Measurements from ENCODE around the gene IGSF21. TPM values are rescaled to one million over a fixed set of nuclear protein-coding genes. Genes with fewer than 3 reads are reported as not detected.
A peak's percentile ranks its signal among the peaks of the same experiment; 100 is the strongest.

Gene IGSF21
- total RNA-seq, 1 donor from 2014 or later, result not detected

GRCh38 chr1:18197299-18197698 is 89.7 kb downstream of the IGSF21 start:
- H3K4me1 Mint-ChIP-seq (ENCODE audit: low read depth), result peaks cover 28% of the 10 kb centered on the region
- H3K27ac Mint-ChIP-seq, result no peak overlapping the region
- DNase-seq (ENCODE audit: low spot score, unreplicated experiment), result no peak
- no peaks in the 10 kb centered on the region for H3K9me3 Mint-ChIP-seq (ENCODE audit: low read depth)
- no peak overlapping the region for H3K4me3 Mint-ChIP-seq (ENCODE audit: low read depth)
- H3K27me3 Mint-ChIP-seq, result peaks cover 57% of the 10 kb centered on the region
- H3K36me3 Mint-ChIP-seq (ENCODE audit: insufficient read depth), result no peaks in the 10 kb centered on the region
- TF ChIP-seq CTCF (IDR thresholded peaks at IDR 0.05; ENCODE audit: unreplicated experiment), result peak; percentile 21

- Mint-ChIP-seq H3K9me3 (ENCODE audit: low read depth) (no peaks in the 10 kb centered on the region), H3K4me3 (ENCODE audit: low read depth) (no peak overlapping the region), H3K27ac (no peak overlapping the region), H3K36me3 (ENCODE audit: insufficient read depth) (no peaks in the 10 kb centered on the region), H3K4me1 (ENCODE audit: low read depth) (peaks cover 28% of the 10 kb centered on the region), H3K27me3 (peaks cover 56% of the 10 kb centered on the region)
- no peak for TF ChIP-seq CTCF (IDR thresholded peaks at IDR 0.05; ENCODE audit: unreplicated experiment)
- DNase-seq (ENCODE audit: low spot score, unreplicated experiment), result no peak
Measured at GRCh38 chr1:18198260-18198659, 90.7 kb downstream of the IGSF21 start.

GRCh38 chr1:18199462-18199861 is 91.9 kb downstream of the IGSF21 start:
- Mint-ChIP-seq H3K36me3 (ENCODE audit: insufficient read depth) (no peaks in the 10 kb centered on the region), H3K27me3 (peaks cover 50% of the 10 kb centered on the region), H3K4me3 (ENCODE audit: low read depth) (peak overlapping the region; percentile 46), H3K9me3 (ENCODE audit: low read depth) (no peaks in the 10 kb centered on the region), H3K4me1 (ENCODE audit: low read depth) (peaks cover 30% of the 10 kb centered on the region), H3K27ac (peak overlapping the region; percentile 81)
- peak; percentile 12 for DNase-seq (ENCODE audit: low spot score, unreplicated experiment)
- no peak for TF ChIP-seq CTCF (IDR thresholded peaks at IDR 0.05; ENCODE audit: unreplicated experiment)

- H3K4me3 Mint-ChIP-seq (ENCODE audit: low read depth), result no peak overlapping the region
- no peak overlapping the region for H3K27ac Mint-ChIP-seq
- peak; percentile 29 for TF ChIP-seq CTCF (IDR thresholded peaks at IDR 0.05; ENCODE audit: unreplicated experiment)
- H3K9me3 Mint-ChIP-seq (ENCODE audit: low read depth), result no peaks in the 10 kb centered on the region
- peaks cover 37% of the 10 kb centered on the region for H3K4me1 Mint-ChIP-seq (ENCODE audit: low read depth)
- no peaks in the 10 kb centered on the region for H3K36me3 Mint-ChIP-seq (ENCODE audit: insufficient read depth)
- peaks cover 42% of the 10 kb centered on the region for H3K27me3 Mint-ChIP-seq
- no peak for DNase-seq (ENCODE audit: low spot score, unreplicated experiment)
Measured at GRCh38 chr1:18200136-18200717, 92.6 kb downstream of the IGSF21 start.

GRCh38 chr1:18200918-18201317 is 93.3 kb downstream of the IGSF21 start:
- no peak for DNase-seq (ENCODE audit: low spot score, unreplicated experiment)
- TF ChIP-seq CTCF (IDR thresholded peaks at IDR 0.05; ENCODE audit: unreplicated experiment), result no peak
- no peaks in the 10 kb centered on the region for H3K36me3 Mint-ChIP-seq (ENCODE audit: insufficient read depth)
- H3K4me1 Mint-ChIP-seq (ENCODE audit: low read depth), result peaks cover 44% of the 10 kb centered on the region
- peaks cover 38% of the 10 kb centered on the region for H3K27me3 Mint-ChIP-seq
- no peak overlapping the region for H3K4me3 Mint-ChIP-seq (ENCODE audit: low read depth)
- no peak overlapping the region for H3K27ac Mint-ChIP-seq
- H3K9me3 Mint-ChIP-seq (ENCODE audit: low read depth), result peaks cover 2% of the 10 kb centered on the region
